Panc1 (cell line): Measurements from ENCODE around the gene GIMAP2. TPM values are rescaled to one million over a fixed set of nuclear protein-coding genes. Genes with fewer than 3 reads are reported as not detected.

Source experiments
- ATAC-seq: fragments of 200-7000 bp; cut with Tn5 transposase; 2 replicates; pipeline ENCODE4 v1.9.1; 2020; ENCODE audit warnings: mild to moderate bottlenecking, moderate library complexity
- BruUV-seq: library from RNA; stranded (reverse); fragments of 400-500 nt; replicated peaks from 2 replicates; lab custom pipeline; 2021; lab: Mats Ljungman, UMichigan
- CTCF ChIA-PET: fragments of 300-600 bp; sonication (Branson Sonifier 250); formaldehyde crosslinking; loops from one replicate; lab custom pipeline; 2022; ENCODE audit warnings: antibody characterized with exemption; lab: Charles Lee
- POLR2A ChIA-PET: fragments of 300-600 bp; sonication (Branson Sonifier 250); formaldehyde crosslinking; loops from one replicate; lab custom pipeline; 2022; ENCODE audit warnings: antibody characterized with exemption; lab: Charles Lee
- DNase-seq: peaks from one replicate; pipeline ENCODE4 v3.0.0-alpha.2; 2010; ENCODE audit warnings: low read depth, low spot score
- H3K27ac ChIP-seq: 2 replicates; pipeline ENCODE4 v1.5.1; 2011; ENCODE audit warnings: mild to moderate bottlenecking, low read length, inconsistent platforms
- H3K27me3 ChIP-seq: fragments of 200-500 bp; sonication (Bioruptor generic); 2 replicates; pipeline ENCODE4 v1.6.0; 2014; ENCODE audit warnings: low read length, inconsistent platforms; ENCODE audit not compliant: control insufficient read depth, insufficient read depth
- H3K36me3 ChIP-seq: fragments of 200-500 bp; sonication (Bioruptor generic); 2 replicates; pipeline ENCODE4 v1.5.1; 2014; ENCODE audit warnings: inconsistent platforms, mild to moderate bottlenecking, low read length, moderate library complexity; ENCODE audit not compliant: control insufficient read depth, insufficient read depth
- H3K4me1 ChIP-seq: 2 replicates; pipeline ENCODE4 v1.5.1; 2011; ENCODE audit warnings: inconsistent platforms, mild to moderate bottlenecking, low read length, moderate library complexity; ENCODE audit not compliant: control insufficient read depth, insufficient read depth
- H3K4me3 ChIP-seq, 2 experiments: 2 replicates each; pipeline ENCODE4 v1.5.1; 2011 to 2012; ENCODE audit warnings: low read depth in 2 of 2, low read length in 2 of 2, mild to moderate bottlenecking in 2 of 2, inconsistent platforms in 1 of 2, moderate library complexity in 1 of 2
- H3K9me3 ChIP-seq: fragments of 200-500 bp; sonication (Bioruptor generic); 2 replicates; pipeline ENCODE4 v1.5.1; 2014; ENCODE audit warnings: low read depth, mild to moderate bottlenecking, inconsistent platforms, low read length, moderate library complexity; ENCODE audit not compliant: control insufficient read depth, insufficient read depth
- CTCF ChIP-seq: fragments of 450-650 bp; IDR thresholded peaks from 2 replicates; pipeline ENCODE4 v1.5.1; 2017; ENCODE audit warnings: mild to moderate bottlenecking
- POLR2AphosphoS5 ChIP-seq: IDR thresholded peaks from 2 replicates; pipeline ENCODE4 v1.6.1; 2012; ENCODE audit warnings: mild to moderate bottlenecking, low read depth, low read length, moderate library complexity
- SIN3A ChIP-seq: IDR thresholded peaks from 2 replicates; pipeline ENCODE4 v1.6.1; 2012; ENCODE audit warnings: low read depth, mild to moderate bottlenecking, low read length, moderate library complexity, borderline replicate concordance; ENCODE audit not compliant: insufficient read depth
- TCF7L2 ChIP-seq: IDR thresholded peaks from 2 replicates; pipeline ENCODE4 v1.6.1; 2011; ENCODE audit warnings: mild to moderate bottlenecking, low read depth, low read length, inconsistent platforms
- in situ Hi-C: cut with HindIII; loops from 2 replicates; pipeline ENCODE4 v1.10.0; 2016; ENCODE audit warnings: low sequenced_read_pairs, low pct_unique_long_range_greater_than_20kb
- intact Hi-C: fragments of 100-400 bp; cut with micrococcal nuclease; formaldehyde crosslinking; loops from one replicate; pipeline ENCODE4 v1.10.0; 2022; ENCODE audit not compliant: unreplicated experiment
- total RNA-seq: library from RNA; stranded (reverse); gene quantifications from one replicate; pipeline ENCODE4 v1.2.1, GENCODE V29; 2021; ENCODE audit not compliant: unreplicated experiment
- TF ChIP-seq, protein P1 (sequence below), 2 experiments: IDR thresholded peaks; 2 replicates each; pipeline ENCODE4 v1.6.1; 2011 to 2012; ENCODE audit warnings: low read depth in 2 of 2, control low read depth in 1 of 2, low read length in 1 of 2, mild to moderate bottlenecking in 1 of 2, moderate library complexity in 1 of 2; ENCODE audit not compliant: insufficient read depth in 1 of 2

The GIMAP2 gene
- total RNA-seq, 1 experiment from 2014 or later, result 1.5 TPM

DNA sequence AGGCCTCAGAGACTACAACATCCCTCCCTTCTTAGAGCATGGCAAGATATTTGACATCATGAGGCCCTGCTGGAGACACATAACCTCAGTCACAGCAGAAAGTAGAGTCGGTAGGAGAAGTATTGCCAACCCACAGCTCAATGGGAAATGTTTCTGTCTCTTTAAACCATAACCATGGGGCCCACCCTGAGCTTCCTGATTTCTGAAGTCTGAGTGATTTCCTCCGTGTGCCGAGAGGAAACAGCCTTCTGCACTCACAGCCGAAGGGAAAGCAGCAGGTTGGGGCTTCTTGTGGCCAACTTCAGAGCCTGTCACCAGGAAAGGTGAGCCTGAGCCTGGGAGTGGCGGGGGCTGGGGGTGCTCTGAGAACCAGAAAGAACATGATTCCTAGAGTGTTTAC is 30.9 kb downstream of the GIMAP2 start, which contains the start of gene GIMAP1:
Gene GIMAP1, plus strand, starts transcription at position 246 of the 400 bp plus-strand sequence. CDS start 2,435 bp downstream, outside the sequence.
- DNase-seq (no peak), ATAC-seq (no peak)
- H3K27me3 ChIP-seq, result no peaks in the 10 kb centered on the region; the same call in 1 of the 2 replicates
- H3K9me3 ChIP-seq, result no peaks in the 10 kb centered on the region
- intact Hi-C loops, result no loop called here
- no peak within 1 kb of the TSS for H3K27ac ChIP-seq
- no peak for TF ChIP-seq CTCF
- no peak for TF ChIP-seq POLR2AphosphoS5
- no peak for TF ChIP-seq SIN3A
- TF ChIP-seq TCF7L2, result no peak
- TF ChIP-seq, protein P1, sequence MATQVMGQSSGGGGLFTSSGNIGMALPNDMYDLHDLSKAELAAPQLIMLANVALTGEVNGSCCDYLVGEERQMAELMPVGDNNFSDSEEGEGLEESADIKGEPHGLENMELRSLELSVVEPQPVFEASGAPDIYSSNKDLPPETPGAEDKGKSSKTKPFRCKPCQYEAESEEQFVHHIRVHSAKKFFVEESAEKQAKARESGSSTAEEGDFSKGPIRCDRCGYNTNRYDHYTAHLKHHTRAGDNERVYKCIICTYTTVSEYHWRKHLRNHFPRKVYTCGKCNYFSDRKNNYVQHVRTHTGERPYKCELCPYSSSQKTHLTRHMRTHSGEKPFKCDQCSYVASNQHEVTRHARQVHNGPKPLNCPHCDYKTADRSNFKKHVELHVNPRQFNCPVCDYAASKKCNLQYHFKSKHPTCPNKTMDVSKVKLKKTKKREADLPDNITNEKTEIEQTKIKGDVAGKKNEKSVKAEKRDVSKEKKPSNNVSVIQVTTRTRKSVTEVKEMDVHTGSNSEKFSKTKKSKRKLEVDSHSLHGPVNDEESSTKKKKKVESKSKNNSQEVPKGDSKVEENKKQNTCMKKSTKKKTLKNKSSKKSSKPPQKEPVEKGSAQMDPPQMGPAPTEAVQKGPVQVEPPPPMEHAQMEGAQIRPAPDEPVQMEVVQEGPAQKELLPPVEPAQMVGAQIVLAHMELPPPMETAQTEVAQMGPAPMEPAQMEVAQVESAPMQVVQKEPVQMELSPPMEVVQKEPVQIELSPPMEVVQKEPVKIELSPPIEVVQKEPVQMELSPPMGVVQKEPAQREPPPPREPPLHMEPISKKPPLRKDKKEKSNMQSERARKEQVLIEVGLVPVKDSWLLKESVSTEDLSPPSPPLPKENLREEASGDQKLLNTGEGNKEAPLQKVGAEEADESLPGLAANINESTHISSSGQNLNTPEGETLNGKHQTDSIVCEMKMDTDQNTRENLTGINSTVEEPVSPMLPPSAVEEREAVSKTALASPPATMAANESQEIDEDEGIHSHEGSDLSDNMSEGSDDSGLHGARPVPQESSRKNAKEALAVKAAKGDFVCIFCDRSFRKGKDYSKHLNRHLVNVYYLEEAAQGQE (IDR thresholded peaks at IDR 0.05; ENCODE audit: insufficient read depth in 1 of 2, low read depth in 2 of 2, low read length in 1 of 2), result no peak
- CTCF ChIA-PET, result no interaction called here
- H3K36me3 ChIP-seq, result no peaks in the 10 kb centered on the region
- in situ Hi-C loops, result no loop called here
- POLR2A ChIA-PET, result no interaction called here
- BruUV-seq, result no TSS peak
- H3K4me1 ChIP-seq, result no peaks in the 10 kb centered on the region
- H3K4me3 ChIP-seq, result no peak within 1 kb of the TSS

DNA sequence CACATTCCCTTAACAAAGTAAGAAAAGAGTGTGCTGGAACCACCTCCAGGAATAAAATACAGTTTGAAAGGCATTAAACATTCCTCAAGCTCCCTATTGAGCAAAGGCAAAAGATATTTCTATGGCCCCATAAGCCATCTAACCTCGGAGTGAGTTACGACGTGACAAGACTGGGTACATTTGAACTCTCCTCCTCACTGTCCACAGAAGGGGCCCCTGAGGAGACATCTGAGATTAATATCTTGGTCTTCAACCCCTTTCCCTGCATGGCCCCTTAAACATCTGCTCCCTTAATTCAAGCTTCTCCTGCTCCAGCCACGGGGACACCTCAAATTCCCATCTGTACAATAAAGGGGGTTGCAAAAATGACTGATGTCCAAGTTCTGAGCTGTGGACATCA is 31.4 kb downstream of the GIMAP2 start:
- Histone ChIP-seq H3K9me3 (no peaks in the 10 kb centered on the region), H3K27ac (no peak overlapping the region), H3K27me3 (no peaks in the 10 kb centered on the region; the same call in 1 of the 2 replicates), H3K36me3 (no peaks in the 10 kb centered on the region), H3K4me1 (no peaks in the 10 kb centered on the region), H3K4me3 (no peak overlapping the region)
- BruUV-seq, result no TSS peak
- no peak for TF ChIP-seq POLR2AphosphoS5
- in situ Hi-C loops, result no loop called here
- no peak for ATAC-seq
- intact Hi-C loops, result no loop called here
- DNase-seq, result no peak
- POLR2A ChIA-PET, result no interaction called here
- CTCF ChIA-PET, result no interaction called here

DNA sequence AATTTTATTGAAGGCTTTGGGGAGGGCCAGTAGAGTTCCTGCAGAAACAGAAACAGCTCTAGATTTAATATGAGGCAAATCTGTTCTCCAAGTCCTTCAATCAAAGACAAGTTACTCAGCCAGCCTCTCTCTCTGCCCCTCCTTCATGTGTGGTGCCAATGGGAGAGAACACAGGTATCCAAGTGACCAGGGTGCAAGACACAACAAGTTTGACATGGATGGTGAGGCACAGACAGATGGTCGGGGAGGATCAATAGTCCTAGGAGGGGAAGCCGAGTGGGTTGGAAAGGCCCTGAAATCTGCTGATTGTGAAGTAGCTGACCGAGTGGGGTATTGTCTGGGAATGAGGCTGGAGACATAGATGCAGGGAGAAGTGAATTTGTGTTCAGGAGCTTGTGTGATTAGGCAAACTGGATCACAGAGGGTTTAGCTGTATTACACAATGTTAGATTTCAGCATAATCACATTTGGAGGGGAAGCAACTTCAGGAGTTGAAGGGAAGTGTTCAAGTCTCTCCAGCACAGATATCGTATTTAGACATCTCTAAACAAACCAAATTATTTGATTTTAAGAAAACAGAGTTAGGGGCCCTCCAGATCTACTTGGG is 32.4 kb downstream of the GIMAP2 start:
- no peak for ATAC-seq
- intact Hi-C loops (no loop called here), in situ Hi-C loops (no loop called here)
- Histone ChIP-seq H3K4me3 (no peak overlapping the region), H3K4me1 (no peaks in the 10 kb centered on the region), H3K27ac (no peak overlapping the region), H3K27me3 (no peaks in the 10 kb centered on the region; the same call in 1 of the 2 replicates), H3K36me3 (no peaks in the 10 kb centered on the region), H3K9me3 (no peaks in the 10 kb centered on the region)
- TF ChIP-seq, protein P1 (IDR thresholded peaks at IDR 0.05; ENCODE audit: insufficient read depth in 1 of 2, low read depth in 2 of 2, low read length in 1 of 2), result no peak
- no peak for TF ChIP-seq POLR2AphosphoS5
- TF ChIP-seq TCF7L2, result no peak
- TF ChIP-seq SIN3A, result no peak
- no peak for TF ChIP-seq CTCF
- BruUV-seq, result no TSS peak
- ChIA-PET CTCF (no interaction called here), POLR2A (interaction anchor here (0.9 kb wide), 1 partner anchor 26 kb away, joined by 14 read pairs; no protein-coding TSS in a partner anchor)
- no peak for DNase-seq
